SK-N-SH (cell line): ENCODE measurements around the gene ERLIN1.

ENCODE experiments used
- CTCF ChIP-seq: fragments of 200-600 bp; sonication (generic); IDR thresholded peaks from 2 replicates; pipeline ENCODE4 v1.6.1; 2017; ENCODE audit warnings: antibody characterized with exemption, mild to moderate bottlenecking, moderate library complexity
- EP300 ChIP-seq, 2 experiments: IDR thresholded peaks; 2 replicates each; pipeline versions ENCODE4 v1.4.0 to v1.6.1; 2012; ENCODE audit warnings: borderline replicate concordance in 1 of 2, low read depth in 1 of 2, low read length in 1 of 2
- EZH2phosphoT487 ChIP-seq: fragments of 200-600 bp; sonication (generic); IDR thresholded peaks from 2 replicates; pipeline ENCODE4 v1.6.1; 2017; ENCODE audit warnings: low read depth, mixed run types, mild to moderate bottlenecking, antibody characterized with exemption, moderate library complexity, borderline replicate concordance
- GABPA ChIP-seq: IDR thresholded peaks from 2 replicates; pipeline ENCODE4 v1.4.0; 2012; ENCODE audit warnings: low read depth, mild to moderate bottlenecking
- MAX ChIP-seq: IDR thresholded peaks from 2 replicates; pipeline ENCODE4 v1.4.0; 2012; ENCODE audit warnings: low read depth
- POLR2AphosphoS5 ChIP-seq: IDR thresholded peaks from 2 replicates; pipeline ENCODE4 v1.6.1; 2012; ENCODE audit warnings: low read depth, low read length
- RCOR1 ChIP-seq: fragments of 150-350 bp; IDR thresholded peaks from 2 replicates; pipeline ENCODE4 v1.6.1; 2017; ENCODE audit warnings: antibody characterized with exemption, low read length
- RFX5 ChIP-seq: IDR thresholded peaks from 2 replicates; pipeline ENCODE4 v1.6.1; 2012; ENCODE audit warnings: mild to moderate bottlenecking, improper control_type of control experiment, low read length
- SMC3 ChIP-seq: IDR thresholded peaks from 2 replicates; pipeline ENCODE4 v1.6.1; 2012; ENCODE audit warnings: low read depth, low read length, improper control_type of control experiment
- TAF1 ChIP-seq: IDR thresholded peaks from 2 replicates; pipeline ENCODE4 v1.6.1; 2012; ENCODE audit warnings: low read depth, mild to moderate bottlenecking, low read length, moderate library complexity, borderline replicate concordance
- TEAD4 ChIP-seq: IDR thresholded peaks from 2 replicates; pipeline ENCODE4 v1.4.0; 2012; ENCODE audit warnings: mild to moderate bottlenecking, borderline replicate concordance; ENCODE audit not compliant: insufficient read depth
- USF2 ChIP-seq: fragments of 150-350 bp; IDR thresholded peaks from 2 replicates; pipeline ENCODE4 v1.6.1; 2017; ENCODE audit warnings: antibody characterized with exemption, low read length, low read depth, borderline replicate concordance

- no peak for TF ChIP-seq POLR2AphosphoS5
- TF ChIP-seq CTCF: no peak
- no peak for TF ChIP-seq USF2
- TF ChIP-seq MAX: no peak
- TF ChIP-seq TAF1: no peak
- no peak for TF ChIP-seq TEAD4
- no peak for TF ChIP-seq RFX5
- no peak for TF ChIP-seq SMC3
- no peak for TF ChIP-seq GABPA
- no peak for TF ChIP-seq EZH2phosphoT487
- TF ChIP-seq RCOR1: no peak
- TF ChIP-seq EP300 (IDR thresholded peaks at IDR 0.05; ENCODE audit: borderline replicate concordance in 1 of 2, low read depth in 1 of 2, low read length in 1 of 2): no peak
Measured at GRCh38 chr10:100141446-100142087, 44.3 kb downstream of the ERLIN1 start.
